IMR-90 (cell line): Measurements from ENCODE around the gene SBF1. TPM values are rescaled to one million over a fixed set of nuclear protein-coding genes. Genes with fewer than 3 reads are reported as not detected.

Source experiments
- ATAC-seq: fragments of 200-7000 bp; cut with Tn5 transposase; 2 replicates; pipeline ENCODE4 v1.9.1; 2020; ENCODE audit warnings: low read depth, mild to moderate bottlenecking, moderate library complexity
- BruUV-seq: library from RNA; stranded (reverse); fragments of 400-500 nt; replicated peaks from 2 replicates; lab custom pipeline; 2021; lab: Mats Ljungman, UMichigan
- CTCF ChIA-PET: fragments of 300-600 bp; formaldehyde crosslinking; extraction: SDS; loops from one replicate; lab custom pipeline; 2021; ENCODE audit warnings: antibody characterized with exemption; lab: Yijun Ruan, JAX
- POLR2A ChIA-PET: fragments of 300-600 bp; sonication (Branson Sonifier 250); formaldehyde crosslinking; loops from one replicate; lab custom pipeline; 2022; ENCODE audit warnings: antibody characterized with exemption; ENCODE audit not compliant: unreplicated experiment; lab: Charles Lee
- DNase-seq: peaks from one replicate; pipeline ENCODE4 v3.0.0; 2013
- H2AFZ ChIP-seq: replicated peaks from 2 replicates; pipeline ENCODE3; 2013; ENCODE audit warnings: low read length, mild to moderate bottlenecking; ENCODE audit not compliant: poor library complexity
- H2AK5ac ChIP-seq: 2 replicates; pipeline ENCODE4 v1.6.1; 2013; ENCODE audit warnings: low read depth, low read length, inconsistent platforms
- H2AK9ac ChIP-seq: replicated peaks from 2 replicates; pipeline ENCODE3; 2013; ENCODE audit warnings: mild to moderate bottlenecking, low read depth, low read length, moderate library complexity; ENCODE audit not compliant: poor library complexity
- H2BK120ac ChIP-seq: 2 replicates; pipeline ENCODE4 v1.6.1; 2013; ENCODE audit warnings: low read depth, low read length, inconsistent platforms
- H2BK15ac ChIP-seq: 3 replicates; pipeline ENCODE4 v1.6.1; 2013; ENCODE audit warnings: low read depth, low read length, inconsistent platforms
- H2BK20ac ChIP-seq: 2 replicates; pipeline ENCODE4 v1.6.1; 2013; ENCODE audit warnings: low read depth, mild to moderate bottlenecking, inconsistent platforms, low read length, moderate library complexity
- H2BK5ac ChIP-seq: 2 replicates; pipeline ENCODE4 v1.6.1; 2013; ENCODE audit warnings: mild to moderate bottlenecking, low read depth, low read length, inconsistent platforms; ENCODE audit not compliant: poor library complexity, severe bottlenecking
- H3K14ac ChIP-seq: replicated peaks from 2 replicates; pipeline ENCODE4 v1.6.1; 2013; ENCODE audit warnings: low read depth, low read length, inconsistent platforms
- H3K18ac ChIP-seq: 2 replicates; pipeline ENCODE4 v1.6.1; 2013; ENCODE audit warnings: low read depth, low read length, control low read depth
- H3K23ac ChIP-seq: 2 replicates; pipeline ENCODE4 v1.6.1; 2013; ENCODE audit warnings: low read depth, low read length, inconsistent platforms
- H3K27ac ChIP-seq: 2 replicates; pipeline ENCODE4 v1.5.1; 2013; ENCODE audit warnings: mild to moderate bottlenecking, control low read depth, low read length; ENCODE audit not compliant: insufficient read depth
- H3K27me3 ChIP-seq: 2 replicates; pipeline ENCODE4 v1.6.1; 2013; ENCODE audit warnings: low read length; ENCODE audit not compliant: control insufficient read depth, insufficient read depth
- H3K36me3 ChIP-seq: 2 replicates; pipeline ENCODE4 v1.6.1; 2013; ENCODE audit warnings: low read length, mixed read lengths; ENCODE audit not compliant: control insufficient read depth, insufficient read depth
- H3K4ac ChIP-seq: 2 replicates; pipeline ENCODE4 v1.6.1; 2013; ENCODE audit warnings: low read depth, low read length, inconsistent platforms
- H3K4me1 ChIP-seq: 2 replicates; pipeline ENCODE4 v1.6.1; 2013; ENCODE audit warnings: low read length, mixed read lengths; ENCODE audit not compliant: control insufficient read depth, insufficient read depth
- H3K4me2 ChIP-seq: 2 replicates; pipeline ENCODE4 v1.6.1; 2013; ENCODE audit warnings: low read depth, mild to moderate bottlenecking, control low read depth, low read length, moderate library complexity
- H3K4me3 ChIP-seq: 2 replicates; pipeline ENCODE4 v1.5.1; 2013; ENCODE audit warnings: low read depth, mild to moderate bottlenecking, control low read depth, low read length, moderate library complexity; ENCODE audit not compliant: insufficient read depth
- H3K56ac ChIP-seq: 2 replicates; pipeline ENCODE4 v1.6.1; 2013; ENCODE audit warnings: low read length, inconsistent platforms; ENCODE audit not compliant: insufficient read depth; ENCODE audit errors: extremely low read depth
- H3K79me1 ChIP-seq, 2 experiments: 2 replicates each; pipeline ENCODE4 v1.6.1; 2013; ENCODE audit warnings: low read length in 2 of 2, inconsistent platforms in 1 of 2, low read depth in 1 of 2
- H3K9ac ChIP-seq: 2 replicates; pipeline ENCODE4 v1.6.1; 2013; ENCODE audit warnings: low read depth, low read length, control low read depth
- H3K9me1 ChIP-seq: 2 replicates; pipeline ENCODE4 v1.6.1; 2013; ENCODE audit warnings: low read length, inconsistent platforms; ENCODE audit not compliant: insufficient read depth
- H3K9me3 ChIP-seq: 2 replicates; pipeline ENCODE4 v1.6.1; 2013; ENCODE audit warnings: low read length; ENCODE audit not compliant: control insufficient read depth, insufficient read depth
- H4K20me1 ChIP-seq: 2 replicates; pipeline ENCODE4 v1.6.1; 2013; ENCODE audit warnings: low read length, inconsistent platforms; ENCODE audit not compliant: insufficient read depth
- H4K5ac ChIP-seq: 2 replicates; pipeline ENCODE4 v1.6.1; 2013; ENCODE audit warnings: mild to moderate bottlenecking, low read depth, low read length, control low read depth
- H4K8ac ChIP-seq, 2 experiments: 2 replicates each; pipeline ENCODE4 v1.6.1; 2013; ENCODE audit warnings: low read depth in 2 of 2, low read length in 2 of 2, control low read depth in 1 of 2, inconsistent platforms in 1 of 2
- H4K91ac ChIP-seq: 2 replicates; pipeline ENCODE4 v1.6.1; 2013; ENCODE audit warnings: low read depth, low read length, inconsistent platforms; ENCODE audit not compliant: insufficient read depth
- BHLHE40 ChIP-seq: fragments of 150-350 bp; IDR thresholded peaks from 2 replicates; pipeline ENCODE4 v1.6.1; 2016; ENCODE audit warnings: mild to moderate bottlenecking, low read depth, low read length
- CEBPB ChIP-seq: IDR thresholded peaks from 2 replicates; pipeline ENCODE4 v1.6.1; 2012; ENCODE audit warnings: low read depth, low read length, improper control_type of control experiment
- CHD1 ChIP-seq: IDR thresholded peaks from 2 replicates; pipeline ENCODE4 v1.6.1; 2012; ENCODE audit warnings: low read depth, low read length, improper control_type of control experiment
- FOS ChIP-seq: fragments of 150-350 bp; IDR thresholded peaks from 2 replicates; pipeline ENCODE4 v1.6.1; 2016; ENCODE audit warnings: low read depth, low read length
- MAFK ChIP-seq: IDR thresholded peaks from 2 replicates; pipeline ENCODE4 v1.6.1; 2012; ENCODE audit warnings: low read depth, low read length, improper control_type of control experiment
- MAZ ChIP-seq: IDR thresholded peaks from 2 replicates; pipeline ENCODE4 v1.6.1; 2012; ENCODE audit warnings: low read depth, mild to moderate bottlenecking, low read length, improper control_type of control experiment, moderate library complexity, borderline replicate concordance
- MXI1 ChIP-seq: IDR thresholded peaks from 2 replicates; pipeline ENCODE4 v1.6.1; 2012; ENCODE audit warnings: low read depth, mild to moderate bottlenecking, low read length, moderate library complexity, borderline replicate concordance
- NFE2L2 ChIP-seq: fragments of 150-350 bp; IDR thresholded peaks from 2 replicates; pipeline ENCODE4 v1.6.1; 2016; ENCODE audit warnings: low read depth, mild to moderate bottlenecking, low read length
- POLR2A ChIP-seq: IDR thresholded peaks from 2 replicates; pipeline ENCODE4 v1.6.1; 2012; ENCODE audit warnings: mild to moderate bottlenecking, low read depth, low read length
- RAD21 ChIP-seq: IDR thresholded peaks from 2 replicates; pipeline ENCODE4 v1.6.1; 2012; ENCODE audit warnings: low read length, improper control_type of control experiment
- RCOR1 ChIP-seq: IDR thresholded peaks from 2 replicates; pipeline ENCODE4 v1.6.1; 2012; ENCODE audit warnings: mild to moderate bottlenecking, low read length, improper control_type of control experiment; ENCODE audit not compliant: insufficient replicate concordance
- RFX5 ChIP-seq: IDR thresholded peaks from 2 replicates; pipeline ENCODE4 v1.8.0; 2012; ENCODE audit warnings: low read depth, mild to moderate bottlenecking, low read length, moderate library complexity
- SMC3 ChIP-seq: fragments of 150-350 bp; IDR thresholded peaks from 2 replicates; pipeline ENCODE4 v1.6.1; 2016; ENCODE audit warnings: low read depth, mild to moderate bottlenecking, antibody characterized with exemption, low read length, moderate library complexity
- WGBS, 2 experiments: methylation state at CpG; one replicate each; pipeline versions ENCODE4 v1.1.5 to v1.1.7; 2013; ENCODE audit warnings: missing lambda C conversion rate in 2 of 2; ENCODE audit not compliant: insufficient read length in 1 of 2; ENCODE audit errors: extremely low coverage in 2 of 2; 5-methylcytosine and 5-hydroxymethylcytosine counted together
- dilution Hi-C: fragments of 300-500 bp; cut with HindIII; formaldehyde crosslinking; loops from one replicate; pipeline ENCODE4 v1.14.3; 2018; ENCODE audit warnings: low sequenced_read_pairs; ENCODE audit not compliant: unreplicated experiment
- in situ Hi-C: fragments of 300-500 bp; cut with MboI; formaldehyde crosslinking; loops from 3 replicates; pipeline ENCODE4 v1.14.3; 2019; ENCODE audit warnings: low sequenced_read_pairs, inconsistent platforms, mixed read lengths
- intact Hi-C: fragments of 100-400 bp; cut with micrococcal nuclease; formaldehyde crosslinking; loops from 2 replicates; pipeline ENCODE4 v1.10.0; 2022
- polyA plus RNA-seq, 3 experiments: library from polyadenylated mRNA; depleted of rRNA; stranded (reverse); fragments of >200 nt; gene quantifications; 2 replicates each; pipeline ENCODE4 v1.2.3, GENCODE V29; 2012; ENCODE audit warnings: low replicate concordance in 1 of 3
- total RNA-seq: library from RNA; depleted of rRNA; stranded (reverse); fragments of >200 nt; gene quantifications from 2 replicates; pipeline ENCODE4 v1.2.3, GENCODE V29; 2012
- TF ChIP-seq, protein P1 (sequence below): conservative IDR thresholded peaks from 2 replicates; pipeline ENCODE4 v1.5.1; 2012; ENCODE audit warnings: mild to moderate bottlenecking, low read depth, low read length, improper control_type of control experiment
- TF ChIP-seq, protein P2 (sequence below): fragments of 150-350 bp; IDR thresholded peaks from 2 replicates; pipeline ENCODE4 v1.6.1; 2016; ENCODE audit warnings: low read depth, mild to moderate bottlenecking, low read length, moderate library complexity, borderline replicate concordance
- TF ChIP-seq, protein P3 (sequence below): fragments of 150-350 bp; IDR thresholded peaks from 2 replicates; pipeline ENCODE4 v1.6.1; 2017; ENCODE audit warnings: mild to moderate bottlenecking, antibody characterized with exemption, low read length, low read depth

Gene SBF1
- total and polyA plus RNA-seq, 2 of the 4 experiments (the other 2 are of a cell fraction), result 21.5 to 33.2 TPM

DNA sequence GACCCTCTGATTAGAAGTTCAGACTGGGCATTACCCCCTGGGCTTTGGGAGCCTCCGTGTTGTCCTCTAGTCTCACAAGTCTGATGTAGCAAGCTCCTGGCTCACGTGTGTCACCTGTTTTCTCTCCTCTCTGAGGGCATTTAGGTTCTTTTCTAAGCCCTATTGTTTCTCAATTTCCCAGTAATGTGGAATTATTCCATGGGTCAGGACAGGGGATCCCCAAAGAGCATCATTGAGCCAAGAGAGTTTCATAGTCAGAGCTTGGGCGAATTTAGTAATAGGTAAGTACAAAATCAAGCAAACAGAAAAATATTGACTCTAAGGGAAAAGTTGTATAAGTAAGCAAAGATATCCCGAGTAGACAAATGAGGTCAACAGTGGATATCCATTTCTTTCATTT lies 74.4 kb downstream of the SBF1 start:
- peaks cover 35% of the 10 kb centered on the region for H4K20me1 ChIP-seq
- ATAC-seq (no peak), DNase-seq (no peak)
- no peak overlapping the region for H2BK20ac ChIP-seq
- in situ Hi-C loops (no loop called here), dilution Hi-C loops (no loop called here), intact Hi-C loops (no loop called here)
- no peak overlapping the region for H3K23ac ChIP-seq
- no peak overlapping the region for H2AK9ac ChIP-seq
- H2BK120ac ChIP-seq, result no peak overlapping the region
- no peak overlapping the region for H3K9ac ChIP-seq
- H3K4me3 ChIP-seq, result no peak overlapping the region
- peaks cover 17% of the 10 kb centered on the region for H3K9me1 ChIP-seq
- TF ChIP-seq FOS, result no peak
- no peak for TF ChIP-seq SMC3
- TF ChIP-seq MAZ, result no peak
- no peak for TF ChIP-seq RFX5
- TF ChIP-seq, protein P1, sequence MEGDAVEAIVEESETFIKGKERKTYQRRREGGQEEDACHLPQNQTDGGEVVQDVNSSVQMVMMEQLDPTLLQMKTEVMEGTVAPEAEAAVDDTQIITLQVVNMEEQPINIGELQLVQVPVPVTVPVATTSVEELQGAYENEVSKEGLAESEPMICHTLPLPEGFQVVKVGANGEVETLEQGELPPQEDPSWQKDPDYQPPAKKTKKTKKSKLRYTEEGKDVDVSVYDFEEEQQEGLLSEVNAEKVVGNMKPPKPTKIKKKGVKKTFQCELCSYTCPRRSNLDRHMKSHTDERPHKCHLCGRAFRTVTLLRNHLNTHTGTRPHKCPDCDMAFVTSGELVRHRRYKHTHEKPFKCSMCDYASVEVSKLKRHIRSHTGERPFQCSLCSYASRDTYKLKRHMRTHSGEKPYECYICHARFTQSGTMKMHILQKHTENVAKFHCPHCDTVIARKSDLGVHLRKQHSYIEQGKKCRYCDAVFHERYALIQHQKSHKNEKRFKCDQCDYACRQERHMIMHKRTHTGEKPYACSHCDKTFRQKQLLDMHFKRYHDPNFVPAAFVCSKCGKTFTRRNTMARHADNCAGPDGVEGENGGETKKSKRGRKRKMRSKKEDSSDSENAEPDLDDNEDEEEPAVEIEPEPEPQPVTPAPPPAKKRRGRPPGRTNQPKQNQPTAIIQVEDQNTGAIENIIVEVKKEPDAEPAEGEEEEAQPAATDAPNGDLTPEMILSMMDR, result no peak
- no peak for TF ChIP-seq RAD21
- no peak for TF ChIP-seq MXI1
- TF ChIP-seq MAFK, result no peak
- TF ChIP-seq, protein P2, sequence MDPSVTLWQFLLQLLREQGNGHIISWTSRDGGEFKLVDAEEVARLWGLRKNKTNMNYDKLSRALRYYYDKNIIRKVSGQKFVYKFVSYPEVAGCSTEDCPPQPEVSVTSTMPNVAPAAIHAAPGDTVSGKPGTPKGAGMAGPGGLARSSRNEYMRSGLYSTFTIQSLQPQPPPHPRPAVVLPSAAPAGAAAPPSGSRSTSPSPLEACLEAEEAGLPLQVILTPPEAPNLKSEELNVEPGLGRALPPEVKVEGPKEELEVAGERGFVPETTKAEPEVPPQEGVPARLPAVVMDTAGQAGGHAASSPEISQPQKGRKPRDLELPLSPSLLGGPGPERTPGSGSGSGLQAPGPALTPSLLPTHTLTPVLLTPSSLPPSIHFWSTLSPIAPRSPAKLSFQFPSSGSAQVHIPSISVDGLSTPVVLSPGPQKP, result no peak
- no peak for TF ChIP-seq BHLHE40
- TF ChIP-seq, protein P3, sequence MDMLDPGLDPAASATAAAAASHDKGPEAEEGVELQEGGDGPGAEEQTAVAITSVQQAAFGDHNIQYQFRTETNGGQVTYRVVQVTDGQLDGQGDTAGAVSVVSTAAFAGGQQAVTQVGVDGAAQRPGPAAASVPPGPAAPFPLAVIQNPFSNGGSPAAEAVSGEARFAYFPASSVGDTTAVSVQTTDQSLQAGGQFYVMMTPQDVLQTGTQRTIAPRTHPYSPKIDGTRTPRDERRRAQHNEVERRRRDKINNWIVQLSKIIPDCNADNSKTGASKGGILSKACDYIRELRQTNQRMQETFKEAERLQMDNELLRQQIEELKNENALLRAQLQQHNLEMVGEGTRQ, result no peak
- no peak for TF ChIP-seq RCOR1
- TF ChIP-seq CEBPB, result no peak
- TF ChIP-seq NFE2L2, result no peak
- TF ChIP-seq POLR2A, result no peak
- TF ChIP-seq CHD1, result no peak
- peaks cover 15 to 67% of the 10 kb centered on the region in 2 experiments for H3K79me1 ChIP-seq
- H3K4ac ChIP-seq, result no peak overlapping the region
- H3K4me2 ChIP-seq, result no peak overlapping the region
- H4K8ac ChIP-seq, result no peak overlapping the region
- WGBS, 2 experiments, result no CpG with 5 or more reads among the region's 4 CpGs
- no peak overlapping the region for H3K18ac ChIP-seq
- no peak overlapping the region for H3K27ac ChIP-seq
- no peak overlapping the region for H4K91ac ChIP-seq
- no peak overlapping the region for H2BK5ac ChIP-seq
- no peak overlapping the region for H2BK15ac ChIP-seq
- H3K56ac ChIP-seq, result no peak overlapping the region
- H2AFZ ChIP-seq, result no peak overlapping the region
- H4K5ac ChIP-seq, result no peak overlapping the region
- H3K27me3 ChIP-seq, result no peaks in the 10 kb centered on the region
- H3K9me3 ChIP-seq, result no peaks in the 10 kb centered on the region
- H3K36me3 ChIP-seq, result peaks cover 14% of the 10 kb centered on the region
- H2AK5ac ChIP-seq, result no peak overlapping the region
- CTCF ChIA-PET, result no interaction called here
- H3K4me1 ChIP-seq, result peaks cover 14% of the 10 kb centered on the region
- H3K14ac ChIP-seq, result no peak overlapping the region
- BruUV-seq, result no TSS peak
- POLR2A ChIA-PET, result no interaction called here
